Measurements from ENCODE around the gene RD3L.

Gene RD3L

DNA sequence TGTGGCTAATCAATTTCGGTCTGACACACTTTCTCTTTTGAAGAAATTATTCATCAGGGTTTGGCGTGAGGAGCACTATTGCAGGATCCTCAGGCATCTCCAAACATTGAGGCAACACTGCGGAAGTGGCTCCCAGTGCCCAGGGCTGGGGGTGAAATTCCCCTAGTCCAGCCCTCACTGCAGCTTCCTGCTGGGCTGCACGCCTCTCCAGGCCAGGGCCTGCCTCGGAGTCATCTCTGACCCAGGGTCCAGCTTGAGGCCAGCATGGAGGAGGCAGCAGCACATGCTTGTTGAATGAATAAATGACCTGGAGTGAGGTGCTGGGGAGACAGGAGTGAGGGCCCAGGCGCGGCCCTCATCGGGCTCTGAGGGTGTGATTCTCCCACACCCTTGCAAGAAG lies 50.1 kb downstream of the RD3L start:
- no peak for DNase-seq

DNA sequence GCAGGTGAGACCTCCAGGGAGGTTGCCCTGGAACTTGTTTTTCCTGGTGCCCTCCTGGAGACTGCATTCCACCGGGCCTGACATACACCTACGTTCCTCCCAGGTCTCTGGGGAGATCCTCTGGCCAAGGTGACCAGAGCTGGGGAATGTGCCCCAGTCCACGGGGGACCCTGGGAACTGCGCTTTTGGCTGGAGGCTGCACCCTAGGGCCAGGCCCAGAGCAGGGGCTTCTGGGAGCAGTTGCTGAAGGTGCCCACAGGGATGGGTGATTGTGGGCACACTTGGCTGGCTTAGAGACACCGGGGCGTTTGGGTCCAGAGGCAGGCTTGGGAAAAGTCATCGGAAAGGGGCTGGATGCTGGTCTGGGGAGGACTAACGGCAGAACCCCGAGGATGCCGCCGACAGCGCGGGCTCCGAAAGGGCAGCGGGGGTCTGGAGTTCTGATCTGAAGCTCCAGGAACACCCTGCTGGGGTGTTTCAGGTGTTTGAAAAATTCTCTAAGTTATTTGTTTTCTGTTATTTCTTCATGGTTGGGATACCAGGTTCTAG lies 50.6 kb downstream of the RD3L start:
- no peak for DNase-seq

DNA sequence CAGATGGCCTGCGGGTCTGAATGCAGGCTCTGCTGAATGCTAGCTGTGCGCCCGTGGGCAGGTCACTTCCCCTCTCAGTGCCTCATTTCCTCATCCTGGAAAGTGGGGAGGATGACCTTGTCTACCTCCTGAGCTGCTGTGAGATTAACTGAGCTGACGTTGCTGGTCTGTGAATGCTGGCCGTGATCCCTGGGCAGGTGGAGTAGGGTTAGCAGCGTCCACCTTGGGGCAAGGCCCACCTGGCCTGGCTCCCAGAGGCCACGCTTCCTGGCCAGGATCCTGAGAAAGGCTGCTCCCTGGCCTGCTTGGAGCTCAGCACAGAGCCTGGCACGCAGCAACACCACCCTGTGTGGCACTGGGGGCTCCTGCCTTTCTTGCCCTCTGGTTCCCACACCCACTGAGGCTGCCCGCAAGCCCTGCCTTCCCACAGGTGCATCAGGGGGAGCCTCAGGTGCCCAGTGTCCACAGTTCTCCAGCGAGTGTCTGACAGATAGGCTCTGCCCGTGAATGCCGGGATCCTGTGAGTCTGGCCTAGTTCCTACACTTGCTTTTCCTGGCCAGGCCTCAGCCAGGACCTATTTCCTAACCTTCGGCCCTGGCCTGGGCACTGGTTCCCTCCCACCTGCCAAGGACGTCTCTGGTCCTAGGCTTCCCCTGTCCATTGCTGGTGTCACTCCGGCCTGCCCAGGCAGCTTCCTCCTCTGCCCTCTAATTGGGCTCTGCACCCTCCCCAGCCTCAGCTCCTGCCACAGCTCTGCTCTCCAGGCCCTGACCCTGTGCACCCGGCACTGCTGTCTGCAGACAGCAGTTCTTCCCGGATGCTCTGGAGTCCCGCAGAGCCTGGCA lies 51.3 kb downstream of the RD3L start:
- no peak for DNase-seq
